NB4 (cell line): Measurements from ENCODE around the gene KLF18.

ENCODE experiments used
- MYC ChIP-seq: IDR thresholded peaks from 2 replicates; pipeline ENCODE4 v1.6.1; 2011; ENCODE audit warnings: low read depth, low read length
- POLR2A ChIP-seq: IDR thresholded peaks from 2 replicates; pipeline ENCODE4 v1.6.1; 2011; ENCODE audit warnings: mild to moderate bottlenecking; ENCODE audit not compliant: insufficient read length; ENCODE audit errors: extremely low read depth
- TF ChIP-seq, protein P1 (sequence below): IDR thresholded peaks from one replicate; pipeline ENCODE4 v1.5.1; 2012; ENCODE audit warnings: low read depth, low read length

DNA sequence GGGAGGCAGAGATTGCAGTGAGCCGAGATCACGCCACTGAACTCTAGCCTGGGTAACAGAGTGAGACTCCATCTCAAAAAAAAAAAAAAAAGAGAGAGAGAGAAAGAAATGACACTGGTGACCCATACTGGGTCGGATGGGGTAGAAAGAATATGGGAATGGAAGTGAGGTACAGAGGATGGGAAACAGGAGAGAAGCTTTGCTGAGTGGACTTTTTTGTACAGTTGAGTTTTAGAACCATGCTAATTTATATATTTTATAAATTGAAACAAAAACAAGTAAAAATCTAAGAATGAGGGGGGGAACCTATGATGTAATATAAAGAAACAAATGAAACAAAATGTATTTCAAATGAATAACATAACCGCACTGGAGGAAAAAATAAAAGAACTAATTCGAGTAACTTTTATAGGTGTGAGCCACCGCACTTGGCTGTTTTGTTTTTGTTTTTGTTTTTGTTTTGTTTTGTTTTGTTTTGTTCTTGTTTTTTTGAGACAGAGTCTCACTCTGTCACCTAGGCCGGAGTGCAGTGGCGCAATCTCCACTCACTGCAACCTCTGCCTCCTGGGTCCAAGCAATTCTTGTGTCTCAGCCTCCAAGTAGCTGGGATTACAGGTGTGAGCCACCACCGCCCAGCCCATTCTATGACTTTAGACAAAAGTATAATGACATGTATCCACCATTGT, 41.1 kb downstream of the KLF18 start:
- TF ChIP-seq POLR2A = no peak
- TF ChIP-seq, protein P1, sequence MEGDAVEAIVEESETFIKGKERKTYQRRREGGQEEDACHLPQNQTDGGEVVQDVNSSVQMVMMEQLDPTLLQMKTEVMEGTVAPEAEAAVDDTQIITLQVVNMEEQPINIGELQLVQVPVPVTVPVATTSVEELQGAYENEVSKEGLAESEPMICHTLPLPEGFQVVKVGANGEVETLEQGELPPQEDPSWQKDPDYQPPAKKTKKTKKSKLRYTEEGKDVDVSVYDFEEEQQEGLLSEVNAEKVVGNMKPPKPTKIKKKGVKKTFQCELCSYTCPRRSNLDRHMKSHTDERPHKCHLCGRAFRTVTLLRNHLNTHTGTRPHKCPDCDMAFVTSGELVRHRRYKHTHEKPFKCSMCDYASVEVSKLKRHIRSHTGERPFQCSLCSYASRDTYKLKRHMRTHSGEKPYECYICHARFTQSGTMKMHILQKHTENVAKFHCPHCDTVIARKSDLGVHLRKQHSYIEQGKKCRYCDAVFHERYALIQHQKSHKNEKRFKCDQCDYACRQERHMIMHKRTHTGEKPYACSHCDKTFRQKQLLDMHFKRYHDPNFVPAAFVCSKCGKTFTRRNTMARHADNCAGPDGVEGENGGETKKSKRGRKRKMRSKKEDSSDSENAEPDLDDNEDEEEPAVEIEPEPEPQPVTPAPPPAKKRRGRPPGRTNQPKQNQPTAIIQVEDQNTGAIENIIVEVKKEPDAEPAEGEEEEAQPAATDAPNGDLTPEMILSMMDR = no peak
- TF ChIP-seq MYC = no peak
